HEK293 (cell line): ENCODE results near the gene PI4KA.

Source experiments
- ELK4 ChIP-seq: IDR thresholded peaks from 2 replicates; pipeline ENCODE4 v1.6.1; 2011; ENCODE audit warnings: mild to moderate bottlenecking, low read depth, low read length, borderline replicate concordance
- TCF7L2 ChIP-seq: IDR thresholded peaks from 2 replicates; pipeline ENCODE4 v1.6.1; 2011; ENCODE audit warnings: low read depth, mild to moderate bottlenecking, inconsistent platforms, low read length, moderate library complexity, borderline replicate concordance
- ZBTB44 ChIP-seq: fragments of 450-650 bp; IDR thresholded peaks from 2 replicates; pipeline ENCODE4 v1.5.1; 2018; ENCODE audit warnings: missing biosample characterization, mild to moderate bottlenecking, missing genetic modification characterization
- ZBTB48 ChIP-seq: fragments of 450-650 bp; formaldehyde crosslinking; IDR thresholded peaks from 2 replicates; pipeline ENCODE4 v1.5.1; 2016; ENCODE audit warnings: missing biosample characterization, missing genetic modification characterization
- ZNF423 ChIP-seq: fragments of 450-650 bp; formaldehyde crosslinking; IDR thresholded peaks from 2 replicates; pipeline ENCODE4 v1.5.1; 2016; ENCODE audit warnings: missing biosample characterization, missing genetic modification characterization
- TF ChIP-seq, protein P1 (sequence below): fragments of 450-650 bp; formaldehyde crosslinking; IDR thresholded peaks from 2 replicates; pipeline ENCODE4 v1.5.1; 2016; ENCODE audit warnings: missing biosample characterization, missing genetic modification characterization

GRCh38 chr22:20887375-20887774 is 28.8 kb upstream of the PI4KA start:
- TF ChIP-seq ZBTB44 (tag by site-specific recombination) = no peak
- no peak for TF ChIP-seq ZNF423 (tag by site-specific recombination)
- TF ChIP-seq, protein P1, sequence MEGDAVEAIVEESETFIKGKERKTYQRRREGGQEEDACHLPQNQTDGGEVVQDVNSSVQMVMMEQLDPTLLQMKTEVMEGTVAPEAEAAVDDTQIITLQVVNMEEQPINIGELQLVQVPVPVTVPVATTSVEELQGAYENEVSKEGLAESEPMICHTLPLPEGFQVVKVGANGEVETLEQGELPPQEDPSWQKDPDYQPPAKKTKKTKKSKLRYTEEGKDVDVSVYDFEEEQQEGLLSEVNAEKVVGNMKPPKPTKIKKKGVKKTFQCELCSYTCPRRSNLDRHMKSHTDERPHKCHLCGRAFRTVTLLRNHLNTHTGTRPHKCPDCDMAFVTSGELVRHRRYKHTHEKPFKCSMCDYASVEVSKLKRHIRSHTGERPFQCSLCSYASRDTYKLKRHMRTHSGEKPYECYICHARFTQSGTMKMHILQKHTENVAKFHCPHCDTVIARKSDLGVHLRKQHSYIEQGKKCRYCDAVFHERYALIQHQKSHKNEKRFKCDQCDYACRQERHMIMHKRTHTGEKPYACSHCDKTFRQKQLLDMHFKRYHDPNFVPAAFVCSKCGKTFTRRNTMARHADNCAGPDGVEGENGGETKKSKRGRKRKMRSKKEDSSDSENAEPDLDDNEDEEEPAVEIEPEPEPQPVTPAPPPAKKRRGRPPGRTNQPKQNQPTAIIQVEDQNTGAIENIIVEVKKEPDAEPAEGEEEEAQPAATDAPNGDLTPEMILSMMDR (tag by site-specific recombination) = no peak
- TF ChIP-seq TCF7L2 = no peak
- no peak for TF ChIP-seq ZBTB48 (tag by site-specific recombination)
- TF ChIP-seq ELK4 = no peak
